ENCODE measurements around the gene FBXL14.

Gene FBXL14

DNA sequence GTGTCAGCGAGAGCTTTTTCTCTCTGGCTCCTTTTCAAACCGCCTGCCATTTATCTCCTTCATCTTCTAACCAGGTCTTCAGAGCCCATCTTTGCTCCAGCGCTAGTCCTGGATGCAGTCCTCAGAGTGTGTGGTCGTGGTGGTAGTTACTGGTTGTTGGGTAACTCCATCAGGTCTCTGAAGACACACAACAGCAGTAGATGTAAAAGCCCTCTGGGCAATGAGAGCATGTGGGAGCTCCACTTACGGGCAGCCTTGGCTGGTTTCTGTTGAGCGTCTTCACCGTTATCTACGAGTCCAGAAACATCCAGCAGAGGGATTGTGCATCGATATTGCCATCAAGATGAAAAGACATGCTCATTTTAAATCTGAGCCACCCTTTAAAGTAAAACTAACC is 61.2 kb downstream of the FBXL14 start:
- DNase-seq (ENCODE audit: low read depth), result no peak
- H3K4me3 ChIP-seq (ENCODE audit: low read length), result no peak overlapping the region
- TF ChIP-seq, protein P1, sequence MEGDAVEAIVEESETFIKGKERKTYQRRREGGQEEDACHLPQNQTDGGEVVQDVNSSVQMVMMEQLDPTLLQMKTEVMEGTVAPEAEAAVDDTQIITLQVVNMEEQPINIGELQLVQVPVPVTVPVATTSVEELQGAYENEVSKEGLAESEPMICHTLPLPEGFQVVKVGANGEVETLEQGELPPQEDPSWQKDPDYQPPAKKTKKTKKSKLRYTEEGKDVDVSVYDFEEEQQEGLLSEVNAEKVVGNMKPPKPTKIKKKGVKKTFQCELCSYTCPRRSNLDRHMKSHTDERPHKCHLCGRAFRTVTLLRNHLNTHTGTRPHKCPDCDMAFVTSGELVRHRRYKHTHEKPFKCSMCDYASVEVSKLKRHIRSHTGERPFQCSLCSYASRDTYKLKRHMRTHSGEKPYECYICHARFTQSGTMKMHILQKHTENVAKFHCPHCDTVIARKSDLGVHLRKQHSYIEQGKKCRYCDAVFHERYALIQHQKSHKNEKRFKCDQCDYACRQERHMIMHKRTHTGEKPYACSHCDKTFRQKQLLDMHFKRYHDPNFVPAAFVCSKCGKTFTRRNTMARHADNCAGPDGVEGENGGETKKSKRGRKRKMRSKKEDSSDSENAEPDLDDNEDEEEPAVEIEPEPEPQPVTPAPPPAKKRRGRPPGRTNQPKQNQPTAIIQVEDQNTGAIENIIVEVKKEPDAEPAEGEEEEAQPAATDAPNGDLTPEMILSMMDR (conservative IDR thresholded peaks at IDR 0.05; ENCODE audit: low read depth, low read length), result no peak

DNA sequence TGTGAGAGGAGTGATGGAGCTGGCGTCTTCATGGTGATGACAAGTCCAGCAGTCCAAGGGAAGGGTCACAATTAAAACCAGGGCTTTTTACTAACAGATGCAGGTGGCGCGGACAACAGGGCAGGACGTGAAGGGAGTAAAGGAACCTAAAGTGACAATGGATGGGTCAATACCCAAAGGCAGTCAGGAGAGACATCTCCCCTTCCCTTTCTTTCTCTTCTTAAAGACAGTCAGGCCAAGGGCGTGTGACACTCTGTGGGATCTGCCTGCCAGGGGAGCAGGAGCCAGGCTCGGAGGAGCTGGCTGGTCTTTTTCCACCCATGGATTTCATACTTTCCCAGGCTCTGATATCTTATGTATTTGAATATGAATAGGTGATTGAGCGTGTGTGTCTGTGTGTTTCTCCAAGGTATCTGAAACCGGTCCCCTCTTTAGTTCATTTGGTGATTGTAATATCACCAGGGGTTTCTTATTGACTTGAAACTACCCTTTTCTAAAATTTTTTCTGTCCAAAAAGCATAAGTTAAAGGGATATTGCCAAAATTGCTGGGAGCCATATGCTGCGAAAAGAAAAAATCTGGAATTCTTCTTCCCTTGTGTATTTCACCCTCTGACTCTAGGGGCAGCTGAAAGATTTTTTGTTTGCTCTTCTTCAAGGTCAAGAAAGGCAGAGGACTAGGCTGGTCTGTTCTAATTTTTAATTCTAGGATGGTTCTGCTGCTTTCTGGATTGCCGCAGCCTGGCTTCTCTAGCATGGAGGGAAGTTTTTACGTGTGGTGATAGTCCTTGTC is 61.8 kb downstream of the FBXL14 start:
- TF ChIP-seq, protein P1 (conservative IDR thresholded peaks at IDR 0.05; ENCODE audit: low read depth, low read length), result no peak

DNA sequence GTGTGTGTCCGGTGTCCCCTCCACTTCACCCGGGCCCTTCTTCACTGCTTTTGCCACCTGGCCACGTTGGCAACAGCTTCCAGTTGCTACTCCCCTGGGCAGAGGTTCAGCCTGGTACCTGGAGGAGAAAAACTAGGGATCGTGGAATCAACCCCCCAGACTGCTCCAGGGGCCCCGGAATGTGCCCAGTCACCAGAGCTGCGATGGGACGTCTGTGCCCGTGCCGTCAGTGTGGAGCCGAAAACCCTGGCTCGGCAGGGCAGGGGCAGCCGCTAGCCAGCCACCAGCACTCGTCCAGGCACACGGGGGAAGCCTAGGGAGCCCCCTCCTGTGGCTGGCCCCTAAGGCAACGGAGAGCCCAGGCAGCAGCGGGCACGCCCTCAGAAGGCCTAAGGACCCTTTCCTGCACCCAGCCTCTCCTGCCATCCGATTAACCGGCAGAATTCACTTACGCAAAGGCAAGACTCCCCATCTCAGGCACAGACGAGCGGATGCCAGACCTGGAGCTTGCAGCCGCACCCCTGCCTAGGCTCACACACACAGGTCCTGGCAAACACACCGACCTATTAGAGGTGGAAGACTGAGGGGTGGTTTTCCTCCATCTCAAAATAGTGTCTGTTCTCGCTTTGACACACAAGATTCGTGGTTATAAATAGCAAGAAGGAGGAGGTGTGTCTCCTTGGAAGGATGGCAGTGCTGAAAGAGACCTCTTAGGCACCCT is 62.6 kb downstream of the FBXL14 start:
- H3K4me3 ChIP-seq (ENCODE audit: low read length), result peak overlapping the region; percentile 52
- TF ChIP-seq, protein P1 (conservative IDR thresholded peaks at IDR 0.05; ENCODE audit: low read depth, low read length), result no peak
- DNase-seq (ENCODE audit: low read depth), result no peak

More for the DNA sequence above, 61.8 kb downstream of the FBXL14 start:
- no peak for DNase-seq (ENCODE audit: low read depth)
- H3K4me3 ChIP-seq (ENCODE audit: low read length), result no peak overlapping the region

DNA sequence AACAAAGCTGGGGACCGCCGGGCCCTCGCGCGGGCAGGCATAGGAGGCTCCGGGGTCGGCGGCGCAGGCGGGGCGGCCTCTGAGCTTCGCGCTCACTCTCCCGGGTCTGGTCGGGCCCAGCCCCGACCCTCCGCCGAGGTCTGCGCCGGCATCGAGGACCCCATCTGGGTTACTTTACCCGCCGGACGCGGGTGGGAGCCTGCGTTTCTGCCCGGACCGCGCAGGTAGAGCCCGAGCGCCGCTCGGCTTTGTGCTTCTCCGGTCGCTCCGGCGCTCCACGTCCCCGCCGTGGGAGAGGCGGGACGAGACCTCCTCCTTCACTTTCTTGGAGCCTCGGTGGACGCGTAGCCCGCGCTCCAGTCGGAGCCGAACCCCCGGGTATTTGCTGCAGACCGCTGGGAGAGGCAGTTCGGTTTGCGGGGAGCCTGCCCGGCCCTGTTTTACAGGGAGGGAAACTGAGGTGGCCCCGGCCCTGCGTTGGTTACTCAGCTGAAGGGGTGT is 63.2 kb downstream of the FBXL14 start:
- TF ChIP-seq, protein P1 (conservative IDR thresholded peaks at IDR 0.05; ENCODE audit: low read depth, low read length), result no peak
- no peak for DNase-seq (ENCODE audit: low read depth)
- peak overlapping the region; percentile 52 for H3K4me3 ChIP-seq (ENCODE audit: low read length)

DNA sequence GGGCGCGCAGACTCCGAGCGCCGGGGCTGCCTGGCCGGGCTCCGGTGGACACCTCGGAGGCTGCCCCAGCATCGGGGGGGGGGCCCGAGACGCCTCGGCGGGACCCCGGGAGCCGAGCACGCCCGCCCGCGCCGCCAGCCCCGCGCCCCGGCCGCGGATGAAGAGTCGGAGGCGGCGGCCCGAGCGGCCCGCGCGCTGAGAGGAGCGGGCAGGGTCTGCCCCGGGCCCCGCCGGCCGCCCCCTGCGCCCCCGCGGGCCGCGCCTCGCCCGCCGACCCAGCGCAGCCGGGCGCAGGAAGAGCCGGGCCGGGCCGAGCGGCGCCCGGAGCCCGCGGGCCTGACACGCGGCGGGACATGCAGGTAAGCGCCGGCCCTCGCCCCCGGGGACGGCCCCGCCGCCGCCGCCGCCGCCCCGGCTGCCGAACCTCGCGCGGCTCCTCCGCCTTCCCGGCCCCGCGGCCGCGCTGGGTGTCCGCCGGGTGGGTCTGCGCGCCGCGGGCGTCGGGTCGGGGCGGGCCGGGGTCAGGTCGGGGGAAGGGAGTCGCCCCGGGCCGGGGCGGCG is 63.7 kb downstream of the FBXL14 start:
- TF ChIP-seq, protein P1 (conservative IDR thresholded peaks at IDR 0.05; ENCODE audit: low read depth, low read length), result no peak
- H3K4me3 ChIP-seq (ENCODE audit: low read length), result peak overlapping the region; percentile 52
- no peak for DNase-seq (ENCODE audit: low read depth)

DNA sequence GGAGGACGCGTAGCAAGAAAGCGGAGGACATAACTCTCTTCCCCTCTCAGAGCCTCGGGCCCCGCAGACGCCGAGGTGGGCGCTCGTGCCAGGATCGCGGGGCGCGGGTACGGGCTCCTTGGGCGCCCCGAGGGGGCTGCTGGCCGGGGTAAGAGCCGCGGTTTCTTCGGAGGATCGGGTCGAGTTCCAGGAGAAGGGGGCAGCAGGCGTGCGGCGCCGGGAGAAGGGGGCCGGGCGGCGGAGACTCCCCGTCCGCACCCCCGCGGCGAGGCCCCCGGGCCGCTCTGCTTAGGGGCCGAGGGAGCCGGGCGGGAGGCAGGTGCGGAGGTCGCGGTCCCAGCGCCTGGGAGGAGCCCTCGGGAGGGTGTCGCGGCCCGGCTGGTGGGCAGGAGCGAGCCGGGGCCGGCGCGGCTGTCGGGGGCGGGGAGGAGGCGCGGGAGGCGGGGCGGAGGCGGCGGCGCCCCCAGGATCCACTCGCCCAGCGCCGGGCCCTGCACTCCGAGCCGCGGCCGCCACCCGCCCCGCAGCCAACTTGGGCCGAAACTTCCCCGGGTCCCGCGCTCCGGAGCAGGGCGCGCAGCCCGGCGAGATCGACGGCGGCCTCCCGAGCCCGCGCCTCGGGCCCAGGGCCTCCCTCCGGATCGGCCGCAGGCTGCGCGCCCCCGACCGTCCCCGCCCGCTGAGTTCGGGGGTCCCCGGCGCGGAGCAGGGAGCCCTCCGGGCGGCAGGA is 64.4 kb downstream of the FBXL14 start:
- peak overlapping the region; percentile 36 for H3K4me3 ChIP-seq (ENCODE audit: low read length)
- DNase-seq (ENCODE audit: low read depth), result no peak
- TF ChIP-seq, protein P1 (conservative IDR thresholded peaks at IDR 0.05; ENCODE audit: low read depth, low read length), result no peak
